ENCODE data around the gene SWI5.
"Not testable (repeated sequence)": the region's sequence is repeated elsewhere in the genome, so short reads cannot be mapped to it uniquely, and the experiment has no call there.

The SWI5 gene

GRCh38 chr9:128276008-128276573 lies at the start of gene SWI5:
SWI5 (plus strand) TSS chr9:128276276.
- peak; percentile 100 for DNase-seq (ENCODE audit: low read depth, low spot score)

GRCh38 chr9:128226412-128226801 lies 49.7 kb upstream of the SWI5 start:
- no peak for DNase-seq (ENCODE audit: low read depth, low spot score)

- not testable (repeated sequence) for DNase-seq (ENCODE audit: low read depth, low spot score)
Measured at GRCh38 chr9:128230897-128231296, 45.2 kb upstream of the SWI5 start.

GRCh38 chr9:128231638-128232527 lies 44.2 kb upstream of the SWI5 start:
- DNase-seq (ENCODE audit: low read depth, low spot score), result no peak

GRCh38 chr9:128232528-128233428 lies 43.3 kb upstream of the SWI5 start:
- DNase-seq (ENCODE audit: low read depth, low spot score), result no peak

GRCh38 chr9:128233817-128234406 lies 42.2 kb upstream of the SWI5 start:
- DNase-seq (ENCODE audit: low read depth, low spot score), result no peak

- no peak for DNase-seq (ENCODE audit: low read depth, low spot score)
Measured at GRCh38 chr9:128242124-128242523, 34.0 kb upstream of the SWI5 start.

- DNase-seq (ENCODE audit: low read depth, low spot score), result no peak
Measured at GRCh38 chr9:128242828-128243214, 33.3 kb upstream of the SWI5 start.

- DNase-seq (ENCODE audit: low read depth, low spot score), result no peak
Measured at GRCh38 chr9:128243215-128244018, 32.7 kb upstream of the SWI5 start.

GRCh38 chr9:128244091-128244836 lies 31.8 kb upstream of the SWI5 start:
- no peak for DNase-seq (ENCODE audit: low read depth, low spot score)

- peak; percentile 30 for DNase-seq (ENCODE audit: low read depth, low spot score)
Measured at GRCh38 chr9:128244837-128245231, 31.2 kb upstream of the SWI5 start.

- DNase-seq (ENCODE audit: low read depth, low spot score), result peak; percentile 64
Measured at GRCh38 chr9:128245421-128246151, 30.5 kb upstream of the SWI5 start.

- DNase-seq (ENCODE audit: low read depth, low spot score), result no peak
Measured at GRCh38 chr9:128246471-128246870, 29.6 kb upstream of the SWI5 start.

GRCh38 chr9:128247226-128247803 lies 28.8 kb upstream of the SWI5 start:
- no peak for DNase-seq (ENCODE audit: low read depth, low spot score)

GRCh38 chr9:128249558-128249907 lies 26.5 kb upstream of the SWI5 start:
- no peak for DNase-seq (ENCODE audit: low read depth, low spot score)

- peak; percentile 88 for DNase-seq (ENCODE audit: low read depth, low spot score)
Measured at GRCh38 chr9:128249908-128250838, 25.9 kb upstream of the SWI5 start.

GRCh38 chr9:128250839-128251731 lies 25.0 kb upstream of the SWI5 start:
- DNase-seq (ENCODE audit: low read depth, low spot score), result no peak

All from astrocyte of the hippocampus (primary cell).